GM12878 (cell line): Measurements from ENCODE around the gene HM13. TPM values are rescaled to one million over a fixed set of nuclear protein-coding genes. Genes with fewer than 3 reads are reported as not detected.

ENCODE experiments used
- ATAC-seq: fragments of 200-7000 bp; cut with Tn5 transposase; 3 replicates; pipeline ENCODE4 v1.9.1; 2020; ENCODE audit warnings: mild to moderate bottlenecking, moderate library complexity
- BruUV-seq: library from RNA; stranded (reverse); fragments of 400-500 nt; replicated peaks from 2 replicates; lab custom pipeline; 2021; lab: Mats Ljungman, UMichigan
- CTCF ChIA-PET: fragments of 300-600 bp; sonication (Branson Sonifier 250); formaldehyde crosslinking; extraction: SDS; loops from one replicate; lab custom pipeline; 2021; ENCODE audit warnings: inconsistent platforms; lab: Yijun Ruan, JAX
- POLR2A ChIA-PET: fragments of 350-600 bp; formaldehyde crosslinking; extraction: SDS; loops from one replicate; lab custom pipeline; 2021; ENCODE audit warnings: inconsistent platforms; lab: Charles Lee
- RAD21 ChIA-PET: fragments of 300-600 bp; sonication (Branson Sonifier 250); formaldehyde crosslinking; loops from one replicate; lab custom pipeline; 2023; ENCODE audit warnings: antibody characterized with exemption; ENCODE audit not compliant: unreplicated experiment; lab: Charles Lee
- SMC1A ChIA-PET: fragments of 300-600 bp; sonication (Branson Sonifier 250); formaldehyde crosslinking; loops from one replicate; lab custom pipeline; 2023; ENCODE audit not compliant: unreplicated experiment, uncharacterized antibody; lab: Charles Lee
- DNase-seq: peaks from one replicate; pipeline ENCODE4 v3.0.0-alpha.2; 2011; ENCODE audit warnings: low read depth, low spot score
- FAIRE-seq: peaks from 3 replicates; lab custom pipeline; 2011; peaks lifted over from hg19 to GRCh38; lab: Jason Lieb, UNC
- H2AFZ ChIP-seq: 2 replicates; pipeline ENCODE4 v1.6.0; 2011; ENCODE audit warnings: low read depth, low read length, control low read depth; ENCODE audit not compliant: control insufficient read depth
- H3K27ac ChIP-seq: 2 replicates; pipeline ENCODE4 v1.5.1; 2011; ENCODE audit warnings: control low read depth; ENCODE audit not compliant: control insufficient read depth, insufficient read depth
- H3K27me3 ChIP-seq, 2 experiments: replicated peaks in 1 of 2; 2 replicates each; pipeline versions ENCODE4 v1.6.0 to v1.6.1; 2011; ENCODE audit warnings: low read length in 1 of 2; ENCODE audit not compliant: control insufficient read depth in 2 of 2, insufficient read depth in 2 of 2
- H3K36me3 ChIP-seq, 2 experiments: 2 replicates each; pipeline ENCODE4 v1.5.1; 2011; ENCODE audit warnings: low read length in 1 of 2; ENCODE audit not compliant: control insufficient read depth in 2 of 2, insufficient read depth in 2 of 2
- H3K4me1 ChIP-seq: 2 replicates; pipeline ENCODE4 v1.6.1; 2011; ENCODE audit warnings: mild to moderate bottlenecking, low read length, moderate library complexity, mixed read lengths; ENCODE audit not compliant: control insufficient read depth, insufficient read depth
- H3K4me2 ChIP-seq: 2 replicates; pipeline ENCODE4 v1.6.0; 2011; ENCODE audit warnings: control low read depth; ENCODE audit not compliant: control insufficient read depth, insufficient read depth
- H3K4me3 ChIP-seq: fragments of 200-600 bp; sonication (generic); 2 replicates; pipeline ENCODE4 v1.5.1; 2016
- H3K79me2 ChIP-seq: 2 replicates; pipeline ENCODE4 v1.6.0; 2011; ENCODE audit warnings: low read length; ENCODE audit not compliant: control insufficient read depth, insufficient read depth
- H3K9ac ChIP-seq: 2 replicates; pipeline ENCODE4 v1.8.0; 2011; ENCODE audit warnings: low read length, control low read depth, mixed read lengths; ENCODE audit not compliant: control insufficient read depth, insufficient read depth
- H3K9me3 ChIP-seq: replicated peaks from 3 replicates; pipeline ENCODE4 v1.5.1; 2011; ENCODE audit warnings: mild to moderate bottlenecking, low read length; ENCODE audit not compliant: control insufficient read depth, insufficient read depth
- H4K20me1 ChIP-seq: 2 replicates; pipeline ENCODE4 v1.6.0; 2011; ENCODE audit not compliant: control insufficient read depth, insufficient read depth
- FOXK2 ChIP-seq: fragments of 450-650 bp; IDR thresholded peaks from 2 replicates; pipeline ENCODE4 v1.6.1; 2017; ENCODE audit warnings: mild to moderate bottlenecking, moderate library complexity
- FOXM1 ChIP-seq: IDR thresholded peaks from 2 replicates; pipeline ENCODE4 v1.6.1; 2012; ENCODE audit warnings: low read depth, mild to moderate bottlenecking, inconsistent platforms, low read length, moderate library complexity
- RBBP5 ChIP-seq: fragments of 200-600 bp; sonication (generic); conservative IDR thresholded peaks from 2 replicates; pipeline ENCODE4 v1.6.1; 2016
- USF2 ChIP-seq: IDR thresholded peaks from 2 replicates; pipeline ENCODE4 v1.6.1; 2011; ENCODE audit warnings: low read depth, low read length, improper control_type of control experiment, borderline replicate concordance
- WGBS: methylation state at CpG from one replicate; pipeline ENCODE4 v1.1.6; 2016; ENCODE audit warnings: low lambda C conversion rate; ENCODE audit not compliant: insufficient replicate concordance, insufficient coverage; ENCODE audit errors: missing lambda C conversion rate; 5-methylcytosine and 5-hydroxymethylcytosine counted together
- in situ Hi-C: fragments of 300-500 bp; cut with MboI; formaldehyde crosslinking; loops from 9 replicates; pipeline ENCODE4 v1.14.3; 2018; ENCODE audit warnings: mixed read lengths
- intact Hi-C: fragments of 100-400 bp; cut with micrococcal nuclease; formaldehyde crosslinking; loops from one replicate; pipeline ENCODE4 v1.14.2; 2022; ENCODE audit not compliant: unreplicated experiment
- polyA plus RNA-seq, 11 experiments: library from polyadenylated mRNA; depleted of rRNA in 4 of 11; unstranded in 6 of 11; stranded (reverse) in 5 of 11; fragments of >200 nt; fragmentation: Nextera tagmentation in 4 of 11; fragmentation: Illumina TruSeq in 1 of 11; extraction: Ambion mirVana in 4 of 11; extraction: Trizol in 1 of 11; gene quantifications; 1 replicate in 1 of 11; 2 replicates in 10 of 11; pipeline versions ENCODE4 v1.2.1 to v1.2.3, GENCODE V29; 2011 to 2016; ENCODE audit warnings: inconsistent platforms in 2 of 11, missing spikeins in 2 of 11, low read depth in 1 of 11
- total RNA-seq, 4 experiments: library from RNA; depleted of rRNA in 3 of 4; stranded (reverse); fragments of >200 nt in 3 of 4; fragmentation: Illumina TruSeq in 1 of 4; extraction: Trizol in 1 of 4; gene quantifications; 2 replicates each; pipeline versions ENCODE4 v1.2.1 to v1.2.3, GENCODE V29; 2013 to 2021
- TF ChIP-seq, protein P1 (sequence below): IDR thresholded peaks from 2 replicates; pipeline ENCODE4 v1.6.1; 2012; ENCODE audit warnings: low read depth, low read length, improper control_type of control experiment
- TF ChIP-seq, protein P2 (sequence below): fragments of 450-650 bp; IDR thresholded peaks from 2 replicates; pipeline ENCODE4 v1.6.1; 2017; ENCODE audit warnings: mild to moderate bottlenecking, moderate library complexity

HM13 gene
- total and polyA plus RNA-seq, 10 of the 15 experiments (the other 5 are each of a cell fraction or from before 2014, with no cell fraction given), result 4.8 to 185 (median 81.7) TPM

DNA sequence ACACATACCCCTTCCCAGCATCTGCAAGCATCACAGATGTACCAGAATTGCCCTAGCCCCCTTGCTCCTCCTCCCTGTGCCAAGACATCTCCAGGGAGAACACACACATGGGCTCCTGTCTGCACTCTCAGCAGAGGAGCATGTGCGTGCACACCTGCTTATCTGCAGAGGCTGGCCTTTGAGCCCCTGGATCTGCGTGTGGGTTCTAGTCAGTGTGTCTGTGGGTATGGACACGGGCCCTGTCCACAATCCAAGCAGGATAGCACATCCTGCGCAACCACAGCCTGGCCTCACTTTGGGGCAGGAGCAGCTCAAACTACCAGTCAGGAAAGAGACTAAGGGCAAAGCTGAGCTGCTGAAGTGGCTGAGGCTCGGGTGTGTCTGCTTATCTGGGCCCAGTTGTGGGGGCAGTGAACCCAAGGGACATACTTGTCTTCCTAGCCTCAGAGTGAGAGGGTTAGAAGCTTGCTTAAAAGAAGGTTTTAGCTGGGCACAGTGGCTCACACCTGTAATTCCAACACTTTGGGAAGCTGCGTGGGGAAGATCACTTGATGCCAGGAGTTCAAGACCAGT lies 41.0 kb downstream of the HM13 start:
- Histone ChIP-seq H3K4me1 (no peaks in the 10 kb centered on the region), H3K9ac (no peak overlapping the region), H2AFZ (no peak overlapping the region), H3K27me3 (no peaks in the 10 kb centered on the region), H3K36me3 (peaks cover 12 to 19% of the 10 kb centered on the region in 2 experiments), H3K4me3 (no peak overlapping the region), H4K20me1 (no peaks in the 10 kb centered on the region), H3K9me3 (no peaks in the 10 kb centered on the region), H3K4me2 (no peak overlapping the region), H3K79me2 (no peaks in the 10 kb centered on the region), H3K27ac (no peak overlapping the region)
- WGBS, result 73% methylated on average over 6 of the region's 6 CpGs
- ATAC-seq (no peak), DNase-seq (no peak), FAIRE-seq (no peak)
- intact Hi-C loops, result no loop called here
- TF ChIP-seq, protein P1, sequence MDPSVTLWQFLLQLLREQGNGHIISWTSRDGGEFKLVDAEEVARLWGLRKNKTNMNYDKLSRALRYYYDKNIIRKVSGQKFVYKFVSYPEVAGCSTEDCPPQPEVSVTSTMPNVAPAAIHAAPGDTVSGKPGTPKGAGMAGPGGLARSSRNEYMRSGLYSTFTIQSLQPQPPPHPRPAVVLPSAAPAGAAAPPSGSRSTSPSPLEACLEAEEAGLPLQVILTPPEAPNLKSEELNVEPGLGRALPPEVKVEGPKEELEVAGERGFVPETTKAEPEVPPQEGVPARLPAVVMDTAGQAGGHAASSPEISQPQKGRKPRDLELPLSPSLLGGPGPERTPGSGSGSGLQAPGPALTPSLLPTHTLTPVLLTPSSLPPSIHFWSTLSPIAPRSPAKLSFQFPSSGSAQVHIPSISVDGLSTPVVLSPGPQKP, result no peak
- TF ChIP-seq FOXM1, result no peak
- TF ChIP-seq, protein P2, sequence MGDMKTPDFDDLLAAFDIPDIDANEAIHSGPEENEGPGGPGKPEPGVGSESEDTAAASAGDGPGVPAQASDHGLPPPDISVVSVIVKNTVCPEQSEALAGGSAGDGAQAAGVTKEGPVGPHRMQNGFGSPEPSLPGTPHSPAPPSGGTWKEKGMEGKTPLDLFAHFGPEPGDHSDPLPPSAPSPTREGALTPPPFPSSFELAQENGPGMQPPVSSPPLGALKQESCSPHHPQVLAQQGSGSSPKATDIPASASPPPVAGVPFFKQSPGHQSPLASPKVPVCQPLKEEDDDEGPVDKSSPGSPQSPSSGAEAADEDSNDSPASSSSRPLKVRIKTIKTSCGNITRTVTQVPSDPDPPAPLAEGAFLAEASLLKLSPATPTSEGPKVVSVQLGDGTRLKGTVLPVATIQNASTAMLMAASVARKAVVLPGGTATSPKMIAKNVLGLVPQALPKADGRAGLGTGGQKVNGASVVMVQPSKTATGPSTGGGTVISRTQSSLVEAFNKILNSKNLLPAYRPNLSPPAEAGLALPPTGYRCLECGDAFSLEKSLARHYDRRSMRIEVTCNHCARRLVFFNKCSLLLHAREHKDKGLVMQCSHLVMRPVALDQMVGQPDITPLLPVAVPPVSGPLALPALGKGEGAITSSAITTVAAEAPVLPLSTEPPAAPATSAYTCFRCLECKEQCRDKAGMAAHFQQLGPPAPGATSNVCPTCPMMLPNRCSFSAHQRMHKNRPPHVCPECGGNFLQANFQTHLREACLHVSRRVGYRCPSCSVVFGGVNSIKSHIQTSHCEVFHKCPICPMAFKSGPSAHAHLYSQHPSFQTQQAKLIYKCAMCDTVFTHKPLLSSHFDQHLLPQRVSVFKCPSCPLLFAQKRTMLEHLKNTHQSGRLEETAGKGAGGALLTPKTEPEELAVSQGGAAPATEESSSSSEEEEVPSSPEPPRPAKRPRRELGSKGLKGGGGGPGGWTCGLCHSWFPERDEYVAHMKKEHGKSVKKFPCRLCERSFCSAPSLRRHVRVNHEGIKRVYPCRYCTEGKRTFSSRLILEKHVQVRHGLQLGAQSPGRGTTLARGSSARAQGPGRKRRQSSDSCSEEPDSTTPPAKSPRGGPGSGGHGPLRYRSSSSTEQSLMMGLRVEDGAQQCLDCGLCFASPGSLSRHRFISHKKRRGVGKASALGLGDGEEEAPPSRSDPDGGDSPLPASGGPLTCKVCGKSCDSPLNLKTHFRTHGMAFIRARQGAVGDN, result no peak
- TF ChIP-seq RBBP5, result no peak
- TF ChIP-seq USF2, result no peak
- no peak for TF ChIP-seq FOXK2
- ChIA-PET RAD21 (interaction anchor here (1.0 to 1.3 kb wide), 2 partner anchors 50 to 57 kb away, joined by 3 to 12 read pairs; partner anchors contain the start of gene ID1), POLR2A (interaction anchor here (0.9 kb wide), 1 partner anchor 20 kb away, joined by 3 read pairs; no protein-coding TSS in a partner anchor), SMC1A (interaction anchor here (4.1 kb wide), 1 partner anchor 57 kb away, joined by 24 read pairs; no protein-coding TSS in a partner anchor), CTCF (interaction anchor here (0.6 to 29.1 kb wide), 5 partner anchors 12 to 139 kb away, joined by 3 to 958 read pairs (median 5); partner anchors contain the start of gene ID1)
- no TSS peak for BruUV-seq
- in situ Hi-C loops, result no loop called here
